ENCODE results near the gene PIEZO2. TPM values are rescaled to one million over a fixed set of nuclear protein-coding genes. Genes with fewer than 3 reads are reported as not detected.

PIEZO2 gene
- total and polyA plus RNA-seq, 7 donors: 0.03 to 0.64 (median 0.13) TPM

DNA sequence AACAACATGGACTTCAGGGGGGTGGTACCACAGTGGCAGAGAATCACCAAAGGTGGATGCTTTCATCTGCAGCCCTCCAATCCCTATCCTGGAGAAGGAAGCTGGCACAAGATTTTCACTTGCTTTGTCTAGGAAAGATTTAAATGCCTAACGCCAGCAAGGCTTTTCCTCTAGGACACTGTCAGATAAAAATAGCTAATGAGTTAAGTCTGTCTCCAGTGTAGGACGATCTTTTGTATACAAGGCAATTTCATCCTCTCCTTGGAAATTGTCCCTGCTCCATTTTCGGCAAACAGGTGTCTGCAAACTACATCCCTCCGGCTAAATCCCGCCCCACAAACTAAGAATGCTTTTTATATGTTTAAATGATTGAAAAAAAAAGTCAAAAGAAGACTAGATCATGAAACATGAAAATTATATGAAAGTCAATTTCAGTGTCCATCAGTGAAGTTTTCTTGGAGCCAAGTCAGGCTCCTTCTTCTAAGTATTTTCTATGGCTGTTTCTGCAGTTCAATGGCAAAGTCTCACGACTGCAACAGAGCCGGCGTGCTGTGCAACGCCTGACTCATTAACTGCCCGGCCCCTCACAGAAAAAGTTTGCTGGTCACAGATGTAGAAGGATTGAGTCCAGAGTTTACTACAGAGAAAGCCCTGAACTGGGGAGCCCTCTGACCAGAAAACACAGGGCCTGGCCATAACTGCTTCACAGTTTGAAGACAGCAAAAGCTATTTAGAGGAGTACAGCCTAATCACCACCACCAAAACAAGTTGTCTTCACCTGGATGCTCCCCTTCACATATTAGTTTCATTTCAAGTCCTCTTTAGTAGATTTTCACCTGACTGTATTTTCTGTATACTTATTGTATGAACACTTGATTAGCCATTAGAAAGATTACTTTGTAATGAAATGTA is 52.3 kb downstream of the PIEZO2 start:
- no peak overlapping the region for H3K4me3 ChIP-seq
- H3K9me3 ChIP-seq: no peaks in the 10 kb centered on the region
- TF ChIP-seq, protein P1, sequence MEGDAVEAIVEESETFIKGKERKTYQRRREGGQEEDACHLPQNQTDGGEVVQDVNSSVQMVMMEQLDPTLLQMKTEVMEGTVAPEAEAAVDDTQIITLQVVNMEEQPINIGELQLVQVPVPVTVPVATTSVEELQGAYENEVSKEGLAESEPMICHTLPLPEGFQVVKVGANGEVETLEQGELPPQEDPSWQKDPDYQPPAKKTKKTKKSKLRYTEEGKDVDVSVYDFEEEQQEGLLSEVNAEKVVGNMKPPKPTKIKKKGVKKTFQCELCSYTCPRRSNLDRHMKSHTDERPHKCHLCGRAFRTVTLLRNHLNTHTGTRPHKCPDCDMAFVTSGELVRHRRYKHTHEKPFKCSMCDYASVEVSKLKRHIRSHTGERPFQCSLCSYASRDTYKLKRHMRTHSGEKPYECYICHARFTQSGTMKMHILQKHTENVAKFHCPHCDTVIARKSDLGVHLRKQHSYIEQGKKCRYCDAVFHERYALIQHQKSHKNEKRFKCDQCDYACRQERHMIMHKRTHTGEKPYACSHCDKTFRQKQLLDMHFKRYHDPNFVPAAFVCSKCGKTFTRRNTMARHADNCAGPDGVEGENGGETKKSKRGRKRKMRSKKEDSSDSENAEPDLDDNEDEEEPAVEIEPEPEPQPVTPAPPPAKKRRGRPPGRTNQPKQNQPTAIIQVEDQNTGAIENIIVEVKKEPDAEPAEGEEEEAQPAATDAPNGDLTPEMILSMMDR (IDR thresholded peaks at IDR 0.05): no peak
- peak overlapping the region; percentile 71 for H3K27ac ChIP-seq
- H3K36me3 ChIP-seq (ENCODE audit: insufficient read depth in 1 of 2, low read depth in 1 of 2): no peaks in the 10 kb centered on the region
- H3K27me3 ChIP-seq (ENCODE audit: insufficient read depth in 3 of 3, low read length in 2 of 3): no peaks in the 10 kb centered on the region
- ATAC-seq (peak in 3 of 4 donors; percentile 71 to 89 (median 87)), DNase-seq (no peak)
- intact Hi-C loops (cut with DNase I): no loop called here
- WGBS, 3 donors: 20 to 29% (median 28%) methylated on average over 10 of the region's 10 CpGs
- H3K4me1 ChIP-seq: peaks cover 15% of the 10 kb centered on the region

DNA sequence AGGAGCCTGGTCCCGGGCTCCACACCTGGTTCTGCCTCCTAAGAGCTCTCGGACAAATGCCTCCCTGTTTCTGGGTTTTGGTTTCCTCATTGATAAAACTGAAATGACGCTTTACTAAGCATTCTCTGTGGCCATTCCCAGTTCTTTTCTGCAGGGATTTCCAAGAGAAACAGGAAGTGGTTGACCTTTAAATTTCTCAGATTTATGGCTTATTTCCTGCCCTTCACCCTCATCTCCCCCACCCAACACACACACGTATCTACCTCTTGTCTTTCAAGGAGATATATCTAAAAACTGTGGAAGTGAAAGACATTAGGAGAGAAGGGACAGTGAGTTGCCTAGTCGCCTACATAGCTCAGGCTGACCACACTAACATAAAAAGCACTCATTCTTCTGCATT is 53.0 kb downstream of the PIEZO2 start:
- ATAC-seq (peak in 2 of 4 donors; percentile 13 to 30), DNase-seq (no peak)
- no peaks in the 10 kb centered on the region for H3K27me3 ChIP-seq (ENCODE audit: insufficient read depth in 3 of 3, low read length in 2 of 3)
- H3K27ac ChIP-seq: peak overlapping the region; percentile 71
- no peak overlapping the region for H3K4me3 ChIP-seq
- no peaks in the 10 kb centered on the region for H3K36me3 ChIP-seq (ENCODE audit: insufficient read depth in 1 of 2, low read depth in 1 of 2)
- peaks cover 15% of the 10 kb centered on the region for H3K4me1 ChIP-seq
- TF ChIP-seq, protein P1 (IDR thresholded peaks at IDR 0.05): no peak
- intact Hi-C loops (cut with DNase I): no loop called here
- no peaks in the 10 kb centered on the region for H3K9me3 ChIP-seq
- 52 to 61% (median 60%) methylated on average over 5 of the region's 5 CpGs for WGBS, 3 donors

DNA sequence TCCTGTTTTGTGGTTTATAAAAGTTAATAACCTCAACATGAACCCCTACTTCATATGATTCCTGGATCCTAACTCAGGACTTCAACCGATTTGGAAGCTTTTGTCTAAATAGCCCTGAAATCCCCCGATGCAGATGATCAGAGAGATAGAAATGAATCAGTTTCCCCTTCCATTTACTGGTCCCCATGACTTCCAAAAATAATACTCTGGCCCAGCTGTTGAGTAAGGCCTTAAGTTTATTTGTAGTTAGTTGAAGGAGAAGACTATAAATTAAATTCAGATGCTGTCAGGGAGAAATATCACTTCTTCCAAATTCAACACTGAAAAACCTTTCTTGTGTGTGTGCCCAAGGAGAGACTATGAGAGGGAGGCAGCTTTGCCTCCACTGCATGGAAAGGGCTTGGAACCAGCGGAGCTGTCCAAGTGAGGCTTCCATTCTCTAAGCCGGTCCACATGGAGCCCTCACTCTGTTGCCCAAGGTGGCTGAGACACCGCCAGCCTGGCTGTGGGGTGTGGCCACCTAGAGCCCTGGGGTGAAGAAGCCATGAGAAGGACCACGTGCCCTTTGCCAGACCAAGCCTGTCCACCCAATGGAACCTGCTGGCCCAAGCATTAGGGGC is 53.6 kb downstream of the PIEZO2 start:
- WGBS, 3 donors: 81 to 89% (median 87%) methylated on average over 6 of the region's 6 CpGs
- intact Hi-C loops (cut with DNase I): no loop called here
- peaks cover 15% of the 10 kb centered on the region for H3K4me1 ChIP-seq
- no peaks in the 10 kb centered on the region for H3K36me3 ChIP-seq (ENCODE audit: insufficient read depth in 1 of 2, low read depth in 1 of 2)
- H3K4me3 ChIP-seq: no peak overlapping the region
- ATAC-seq (no peak), DNase-seq (no peak)
- H3K27ac ChIP-seq: no peak overlapping the region
- H3K9me3 ChIP-seq: no peaks in the 10 kb centered on the region
- H3K27me3 ChIP-seq (ENCODE audit: insufficient read depth in 3 of 3, low read length in 2 of 3): no peaks in the 10 kb centered on the region
- TF ChIP-seq, protein P1 (IDR thresholded peaks at IDR 0.05): no peak

DNA sequence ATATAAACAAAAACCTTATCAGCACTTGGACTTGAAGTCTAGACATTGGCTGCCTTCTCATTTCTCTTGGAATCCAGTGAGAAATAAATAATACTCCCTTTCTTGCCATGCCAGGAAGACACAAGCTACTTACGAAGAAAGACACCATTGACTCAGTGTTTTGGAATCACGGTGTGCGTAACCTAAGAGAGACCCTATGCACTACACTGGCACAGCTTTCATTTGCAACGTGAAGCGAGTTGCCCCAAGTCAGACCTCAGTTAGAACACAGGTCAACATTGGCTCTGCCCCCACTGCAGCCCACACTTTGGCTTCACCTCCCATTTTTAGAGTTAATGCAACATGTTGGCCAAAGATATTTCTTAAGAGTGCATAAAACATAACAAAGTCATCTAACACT is 54.2 kb downstream of the PIEZO2 start:
- no peak overlapping the region for H3K27ac ChIP-seq
- ATAC-seq: no peak
- H3K4me1 ChIP-seq: peaks cover 16% of the 10 kb centered on the region
- no peaks in the 10 kb centered on the region for H3K27me3 ChIP-seq (ENCODE audit: insufficient read depth in 3 of 3, low read length in 2 of 3)
- intact Hi-C loops (cut with DNase I): no loop called here
- no peaks in the 10 kb centered on the region for H3K9me3 ChIP-seq
- DNase-seq: no peak
- no peaks in the 10 kb centered on the region for H3K36me3 ChIP-seq (ENCODE audit: insufficient read depth in 1 of 2, low read depth in 1 of 2)
- 73 to 97% (median 90%) methylated on average over 5 of the region's 5 CpGs for WGBS, 3 donors
- TF ChIP-seq, protein P1 (IDR thresholded peaks at IDR 0.05): no peak
- no peak overlapping the region for H3K4me3 ChIP-seq

All from psoas muscle (tissue), 8 donors.